Activated gamma-delta T cell (primary cell): ENCODE measurements around the gene UBE2O.

Experiments
- DNase-seq: peaks from one replicate; lab custom pipeline; 2025; lab: John Stamatoyannopoulos, UW

UBE2O gene

DNA sequence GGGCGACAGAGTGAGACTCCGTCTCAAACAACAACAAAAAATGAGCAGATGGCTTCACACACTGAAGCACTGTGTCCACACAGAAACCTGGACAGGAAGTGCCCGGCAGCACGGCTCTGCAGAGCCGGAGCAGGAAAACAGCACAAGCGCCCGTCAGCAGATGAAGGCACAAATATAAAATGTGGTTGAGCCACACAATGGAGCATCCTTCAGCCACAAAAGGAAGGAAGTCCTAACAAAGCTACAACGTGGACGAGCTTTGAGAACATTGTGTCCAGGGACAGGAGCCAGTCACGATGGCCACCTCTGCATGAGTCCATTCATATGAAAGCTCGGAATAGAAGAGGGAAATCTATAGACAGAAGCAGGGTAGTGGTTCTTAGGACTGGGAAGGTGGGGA, 32.6 kb upstream of the UBE2O start:
- no peak for DNase-seq

DNA sequence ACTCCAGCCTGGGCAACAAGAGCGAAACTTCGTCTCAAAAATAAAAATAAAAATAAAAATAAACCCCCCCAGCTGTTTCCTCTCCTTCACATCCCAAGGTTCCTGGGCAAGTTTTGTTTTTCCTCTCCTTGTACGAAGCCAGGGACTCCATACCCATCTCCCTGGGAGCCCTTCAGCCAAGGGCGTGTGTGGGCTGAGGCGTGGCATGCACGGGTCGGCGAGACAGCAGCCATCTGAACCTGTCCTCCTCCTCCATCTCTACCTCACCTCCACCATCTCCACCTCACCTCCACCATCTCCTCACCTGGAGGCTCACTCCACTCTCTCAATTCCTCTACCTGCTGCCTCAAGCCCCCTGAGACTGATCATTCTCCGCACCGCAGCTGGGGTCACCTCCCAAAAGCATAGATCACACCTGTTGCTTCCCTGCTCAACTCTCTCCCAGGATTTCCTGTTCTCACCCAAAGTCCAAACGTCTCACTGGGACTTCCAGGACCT, 31.3 kb upstream of the UBE2O start:
- no peak for DNase-seq

DNA sequence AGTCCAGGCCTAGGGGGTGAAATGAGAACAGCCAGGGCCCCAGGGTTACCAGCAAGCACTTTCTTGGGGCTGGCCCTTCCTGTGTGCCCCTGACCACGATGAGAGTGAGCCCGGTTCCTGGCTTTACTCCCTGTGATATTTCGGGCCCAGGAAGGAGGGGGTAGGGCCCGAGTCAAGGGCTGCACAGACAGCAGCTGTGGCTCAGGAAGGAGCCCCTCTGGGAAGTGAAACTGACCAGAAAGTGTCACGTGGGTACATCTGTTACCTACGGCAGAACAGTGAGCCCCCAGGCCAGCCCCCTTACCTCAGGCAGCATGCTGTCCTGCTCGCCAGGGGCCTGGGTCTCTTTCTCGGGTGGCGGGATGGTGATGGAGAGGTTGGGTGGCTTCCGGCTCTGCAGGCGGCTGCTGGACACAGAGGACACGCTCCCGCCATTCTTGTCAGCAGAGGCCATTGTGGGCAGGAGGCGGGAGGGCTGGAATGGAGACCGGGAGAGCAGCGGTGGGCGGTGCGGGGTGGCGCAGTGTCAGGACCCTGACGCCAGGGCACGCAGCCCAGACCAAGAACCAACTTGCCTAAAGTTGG, 28.2 kb upstream of the UBE2O start:
- DNase-seq: no peak

DNA sequence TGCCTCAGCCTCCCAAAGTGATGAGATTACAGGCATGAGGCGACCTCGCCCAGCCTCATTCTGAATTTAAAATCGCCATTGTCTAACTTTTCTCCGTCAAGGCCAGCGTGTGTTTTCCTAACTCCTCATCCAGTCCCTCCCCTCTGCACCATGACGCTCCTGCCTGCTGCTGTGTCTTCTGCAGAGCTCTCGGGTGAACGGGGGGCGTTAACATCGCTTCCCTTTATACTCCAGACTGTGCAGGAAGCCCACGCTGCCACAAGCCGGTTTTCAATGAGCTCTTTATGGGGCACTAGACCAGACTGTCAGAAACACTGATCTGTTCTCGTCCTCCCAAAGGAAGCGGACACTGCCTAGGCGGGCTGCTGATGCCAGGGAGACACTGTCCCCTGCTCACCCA, 27.7 kb upstream of the UBE2O start:
- DNase-seq: no peak

DNA sequence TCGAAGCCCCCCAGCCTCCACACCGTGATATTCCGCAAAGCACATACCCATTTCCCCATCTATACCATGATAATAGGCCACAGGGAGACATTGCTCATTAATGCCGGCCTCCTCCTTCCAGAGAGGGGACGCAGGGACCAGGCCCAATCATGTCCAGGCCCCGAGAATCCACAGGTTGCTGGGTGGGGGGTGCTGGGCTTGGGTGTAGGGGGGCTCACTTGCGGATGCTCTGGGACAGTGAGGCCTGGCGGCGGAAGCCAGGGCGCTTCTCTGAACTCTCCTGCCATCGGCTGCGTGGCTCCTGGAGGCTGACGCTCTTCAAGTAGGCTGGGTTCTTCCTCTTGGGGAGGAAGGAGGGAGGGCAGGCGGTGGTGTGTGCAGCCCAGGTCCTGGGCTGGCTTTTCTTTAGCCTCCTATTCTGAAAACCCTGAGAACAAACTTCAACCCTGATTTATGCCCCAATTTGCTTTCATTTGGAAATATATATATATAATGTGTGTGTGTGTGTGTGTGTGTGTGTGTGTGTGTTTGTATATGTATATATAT, 26.6 kb upstream of the UBE2O start:
- DNase-seq: no peak

DNA sequence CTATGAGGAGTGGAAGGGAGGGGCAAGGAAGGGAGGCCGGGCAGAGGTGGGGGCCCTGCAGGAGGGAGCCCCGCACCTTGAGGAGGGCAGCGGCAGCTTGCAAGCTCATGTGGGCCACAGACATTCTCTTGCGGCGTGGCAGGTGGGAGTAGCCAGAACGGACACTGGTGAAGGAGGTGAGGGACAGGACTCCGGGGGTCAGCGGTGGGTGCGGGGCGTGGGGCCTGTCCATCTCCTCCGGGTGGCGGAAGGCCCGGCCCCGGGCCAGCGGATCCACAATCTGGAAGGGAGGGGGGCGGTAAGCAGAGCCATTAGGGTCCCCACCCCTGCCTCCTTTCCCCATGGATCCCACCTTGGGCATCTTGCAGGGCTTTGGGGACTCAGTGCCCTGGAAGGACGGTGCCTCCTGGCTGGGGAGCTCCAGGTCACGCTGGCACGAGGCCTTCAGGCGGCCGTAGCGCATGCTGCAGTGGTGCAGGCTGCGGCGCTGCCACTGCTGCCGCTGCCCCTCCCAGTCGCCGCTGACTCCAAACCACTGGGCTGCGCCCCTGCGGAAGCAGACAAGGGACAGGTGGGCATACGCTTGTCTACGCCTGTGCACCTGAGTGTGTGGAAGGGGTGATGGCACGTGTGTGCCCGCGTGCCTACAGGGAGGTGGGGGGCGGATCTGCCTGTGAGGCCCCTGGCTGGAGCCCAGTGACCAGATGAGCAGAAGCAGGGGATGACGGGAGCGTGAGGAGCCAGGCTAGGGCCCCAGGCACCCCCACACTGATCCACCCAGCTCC, 26.0 kb upstream of the UBE2O start:
- DNase-seq: no peak

DNA sequence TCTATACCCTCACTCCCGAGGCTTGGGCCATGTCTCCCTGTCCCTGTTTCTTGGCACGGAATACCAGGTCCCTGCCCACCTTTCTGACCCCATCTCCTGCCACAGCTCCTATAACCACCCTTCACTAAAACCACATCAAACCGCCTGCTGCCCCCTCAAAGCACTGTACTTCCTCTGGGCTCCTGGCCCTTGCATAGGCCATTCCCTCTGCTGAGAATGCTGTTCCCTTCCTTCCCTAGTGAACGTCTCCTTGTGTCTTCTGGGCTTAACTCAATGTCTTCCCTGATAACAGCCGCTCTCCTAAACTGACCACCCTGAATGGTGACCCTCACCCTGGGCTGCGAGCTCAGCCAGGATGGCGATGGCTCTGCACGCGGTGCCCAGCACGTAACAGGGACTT, 25.1 kb upstream of the UBE2O start:
- DNase-seq: no peak

DNA sequence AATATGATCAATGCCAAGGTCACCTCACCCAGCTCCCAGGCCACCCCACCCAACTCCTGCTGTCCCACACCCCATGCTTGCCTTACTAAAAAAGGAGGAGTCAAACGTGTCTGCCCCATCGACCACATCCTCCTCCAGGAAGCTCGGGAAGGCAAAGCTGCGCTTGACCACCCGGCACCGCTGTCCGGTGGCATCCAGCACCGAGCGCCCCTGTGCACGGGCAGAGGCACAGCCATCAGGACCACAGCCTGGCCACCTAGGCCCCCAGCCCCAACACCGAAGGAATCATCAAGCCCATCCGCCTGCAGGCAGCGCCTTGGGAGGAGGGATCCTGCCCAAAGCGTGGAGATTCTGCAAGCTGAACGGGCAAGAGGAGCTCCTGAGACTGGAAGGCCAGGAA, 24.6 kb upstream of the UBE2O start:
- DNase-seq: no peak

DNA sequence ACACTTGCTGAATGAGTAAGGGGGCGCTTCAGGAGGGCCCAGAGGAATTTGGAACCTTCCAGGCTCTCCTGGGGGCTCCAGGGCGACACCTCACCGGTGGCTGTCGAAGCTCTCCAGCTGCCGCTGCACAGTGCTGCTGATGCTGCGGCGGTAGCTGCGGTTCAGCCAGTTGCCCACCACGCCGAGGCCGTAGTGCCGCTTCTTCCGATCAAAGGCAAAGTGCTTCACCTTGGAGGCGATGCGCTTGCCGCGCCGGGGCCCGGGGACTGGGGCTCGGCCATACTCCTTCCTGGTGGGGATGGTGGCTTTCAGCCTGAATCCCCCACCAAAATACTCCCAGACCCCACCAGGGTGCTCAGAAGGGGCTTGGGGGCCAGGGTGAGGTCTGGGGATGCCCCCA, 23.8 kb upstream of the UBE2O start:
- DNase-seq: no peak

DNA sequence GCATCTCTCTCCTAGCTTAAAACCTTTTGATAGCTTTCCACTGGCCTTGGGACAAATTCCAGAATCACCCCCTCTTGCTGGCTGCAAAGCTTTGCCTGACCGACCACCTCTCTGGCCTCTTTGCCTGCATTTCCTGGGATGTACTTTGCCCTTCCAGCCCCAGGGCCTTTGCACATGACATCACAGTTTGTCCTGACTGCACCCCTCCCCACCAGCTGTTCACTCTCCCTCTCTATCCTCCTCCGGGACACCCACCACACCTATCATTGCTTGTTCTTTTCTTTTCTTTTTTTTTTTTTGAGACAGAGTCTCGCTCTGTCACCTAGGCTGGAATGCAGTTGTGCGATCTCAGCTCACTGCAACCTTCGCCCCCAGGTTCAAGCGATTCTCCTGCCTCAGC, 22.4 kb upstream of the UBE2O start:
- DNase-seq: no peak

DNA sequence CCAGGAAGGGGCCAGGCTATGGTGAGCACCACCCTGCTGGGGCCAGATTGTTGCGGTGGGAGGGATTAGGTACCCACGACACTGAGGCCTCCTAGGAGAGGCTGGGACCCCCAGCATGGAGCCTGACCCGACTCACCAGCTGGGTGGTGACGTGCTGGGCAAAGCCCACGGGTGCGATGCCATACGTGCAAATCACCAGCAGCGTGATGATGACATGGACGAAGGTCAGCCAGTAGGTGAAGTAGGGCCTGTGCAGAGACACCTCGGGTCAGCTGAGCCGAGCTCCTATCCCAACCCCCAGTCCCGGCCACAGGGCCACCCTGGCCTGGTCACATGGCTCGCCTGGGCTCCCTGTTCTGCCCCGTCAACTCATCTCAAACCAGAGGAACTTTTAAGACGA, 21.9 kb upstream of the UBE2O start:
- no peak for DNase-seq

DNA sequence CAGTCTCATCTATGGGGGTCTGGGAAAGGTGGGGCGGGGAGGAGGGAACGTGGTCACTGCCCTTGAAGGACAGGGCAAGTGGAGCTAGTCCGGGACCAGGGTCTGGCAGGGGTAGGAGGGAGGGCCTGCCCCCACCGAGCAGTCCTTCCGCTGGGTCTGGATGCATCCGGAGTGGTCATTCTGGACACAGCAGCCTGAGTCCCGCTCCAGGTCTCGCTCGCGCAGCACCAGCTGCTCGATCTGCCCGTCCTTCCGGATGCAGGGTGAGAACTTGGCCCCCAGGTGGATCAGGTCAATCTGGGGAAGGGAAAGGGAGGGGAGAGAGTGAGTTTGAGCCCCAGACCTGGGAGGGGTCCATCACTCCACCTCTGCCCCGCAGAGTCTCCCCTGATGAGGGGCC, 21.3 kb upstream of the UBE2O start:
- DNase-seq: no peak

DNA sequence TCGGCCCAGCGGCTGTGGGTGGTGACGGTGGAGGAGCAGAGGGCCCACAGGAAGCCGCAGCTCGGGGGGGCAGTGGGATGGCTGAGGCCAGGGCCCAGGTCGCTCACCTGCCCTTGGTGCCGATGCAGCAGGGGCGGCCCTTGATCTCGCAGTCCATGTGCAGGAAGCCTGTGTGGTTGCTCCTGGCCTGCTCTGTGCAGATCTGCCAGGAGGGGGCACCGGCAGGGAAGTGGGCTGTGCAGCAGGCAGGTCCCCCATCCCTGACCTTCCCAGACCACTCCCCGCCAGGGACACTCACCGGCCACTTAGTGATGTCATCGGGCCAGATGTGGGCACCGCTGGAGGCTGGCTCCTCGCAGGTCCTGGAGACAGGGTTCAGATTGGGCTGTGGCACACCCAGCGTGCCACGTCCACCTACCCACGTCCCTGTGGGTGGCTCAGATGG, 20.6 kb upstream of the UBE2O start:
- no peak for DNase-seq

DNA sequence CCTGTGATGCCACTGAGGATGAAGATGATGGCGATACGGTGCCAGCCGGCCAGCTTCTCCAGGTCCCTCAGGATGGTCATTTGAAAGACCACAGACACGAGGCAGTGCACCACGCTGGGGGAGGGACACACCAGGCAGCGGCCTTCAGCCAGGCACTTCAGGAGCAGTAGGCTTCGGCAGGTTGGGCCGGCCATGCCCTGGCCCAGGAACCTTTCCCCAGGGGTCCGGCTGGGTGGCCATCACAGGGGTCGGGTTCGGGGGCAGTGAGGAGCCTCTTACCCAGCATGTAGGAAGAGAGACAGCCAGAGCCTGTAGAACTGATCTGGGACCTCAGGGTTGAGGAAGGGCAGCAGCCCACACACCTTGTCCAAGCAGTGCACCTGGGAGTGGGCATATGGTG, 19.8 kb upstream of the UBE2O start:
- no peak for DNase-seq

DNA sequence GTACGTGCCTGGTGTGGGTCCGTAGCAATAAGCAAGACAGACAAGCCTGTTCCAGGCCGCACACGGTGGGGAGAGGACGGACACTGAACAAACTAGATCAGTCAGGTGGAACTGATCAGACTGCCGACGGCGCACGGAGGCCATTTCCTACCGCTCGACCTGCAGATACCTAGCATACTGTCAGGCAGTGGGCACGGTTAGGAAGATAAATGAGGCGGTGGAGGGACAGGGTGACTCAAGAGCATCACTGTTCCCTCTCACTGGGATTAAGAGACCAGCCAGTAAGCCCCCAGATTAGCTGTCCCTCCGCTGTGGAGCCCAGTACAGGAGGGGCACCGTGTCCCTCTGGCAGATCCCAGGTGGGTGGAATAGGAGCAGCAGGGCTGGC, 19.3 kb upstream of the UBE2O start:
- DNase-seq: no peak

DNA sequence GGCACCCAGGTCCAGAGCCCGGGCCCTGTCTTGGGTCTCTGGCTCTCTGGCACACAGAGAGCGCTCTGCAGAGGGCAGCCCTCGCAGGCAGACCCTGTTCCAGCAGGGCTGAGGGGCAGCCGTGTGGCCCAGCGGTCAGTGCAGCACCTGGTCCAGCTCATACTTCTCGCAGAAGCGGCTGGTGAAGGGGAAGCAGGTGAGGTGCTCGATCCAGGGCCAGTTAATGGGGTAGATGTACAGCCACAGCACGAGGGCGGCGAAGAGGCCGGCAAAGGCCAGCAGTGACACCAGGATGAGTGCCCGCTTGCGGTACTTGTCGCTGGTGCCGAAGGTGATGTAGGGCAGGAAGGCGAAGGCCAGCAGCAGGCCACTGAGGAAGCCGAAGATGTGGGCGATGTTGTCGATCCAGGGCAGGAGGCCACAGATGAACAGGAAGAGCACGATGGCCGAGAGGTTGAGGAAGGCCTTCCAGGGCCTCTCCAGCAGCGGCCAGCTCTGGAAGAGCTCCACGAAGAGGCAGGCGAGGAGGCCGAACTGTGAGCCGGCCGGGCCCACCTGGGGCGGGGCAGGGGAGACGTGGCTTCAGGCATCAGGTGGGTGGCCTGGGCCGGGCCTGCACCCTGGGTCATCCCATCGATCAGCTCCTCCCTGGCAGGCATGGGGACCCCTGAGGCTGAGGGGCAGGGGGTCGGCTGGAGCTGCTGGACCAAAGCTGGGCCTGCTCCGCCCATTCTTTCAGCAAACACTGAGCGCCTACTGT, 18.7 kb upstream of the UBE2O start:
- no peak for DNase-seq

DNA sequence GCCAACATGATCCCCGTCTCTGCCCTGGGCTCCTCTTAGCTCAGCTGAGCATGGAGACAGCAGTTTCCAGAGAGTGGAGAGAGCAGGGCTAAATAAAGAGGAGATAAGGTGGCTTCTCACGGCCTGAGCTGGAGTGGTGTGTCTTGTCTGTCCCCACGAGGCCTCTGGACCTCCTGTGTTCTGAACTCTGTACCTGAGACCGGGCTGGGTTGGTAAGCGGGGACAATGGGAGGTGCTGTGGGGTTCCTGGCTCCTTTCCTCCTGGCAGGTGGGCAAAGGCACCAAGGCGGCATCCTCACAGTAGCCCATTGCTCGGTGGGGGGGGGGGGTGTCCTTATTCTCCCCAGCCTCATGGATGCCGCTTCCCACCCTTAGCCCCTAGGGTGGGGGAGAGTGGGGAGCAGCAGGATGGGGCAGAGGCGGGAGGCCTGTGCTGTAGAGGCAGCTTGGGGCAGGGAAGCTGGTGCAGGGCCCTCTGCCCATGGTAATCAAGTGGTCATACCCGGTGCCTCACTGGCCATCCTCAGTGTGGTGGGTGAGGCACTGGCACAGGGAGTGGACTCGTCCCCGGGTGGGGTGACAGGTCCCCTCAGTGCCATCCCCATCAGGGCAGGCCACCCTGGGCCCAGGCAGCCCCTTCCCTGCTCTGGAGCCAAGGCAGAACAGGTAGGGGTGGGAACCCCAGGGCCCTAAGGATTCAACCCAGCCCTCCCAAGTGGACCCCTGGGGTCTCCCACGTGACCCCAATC, 17.2 kb upstream of the UBE2O start:
- DNase-seq: no peak

DNA sequence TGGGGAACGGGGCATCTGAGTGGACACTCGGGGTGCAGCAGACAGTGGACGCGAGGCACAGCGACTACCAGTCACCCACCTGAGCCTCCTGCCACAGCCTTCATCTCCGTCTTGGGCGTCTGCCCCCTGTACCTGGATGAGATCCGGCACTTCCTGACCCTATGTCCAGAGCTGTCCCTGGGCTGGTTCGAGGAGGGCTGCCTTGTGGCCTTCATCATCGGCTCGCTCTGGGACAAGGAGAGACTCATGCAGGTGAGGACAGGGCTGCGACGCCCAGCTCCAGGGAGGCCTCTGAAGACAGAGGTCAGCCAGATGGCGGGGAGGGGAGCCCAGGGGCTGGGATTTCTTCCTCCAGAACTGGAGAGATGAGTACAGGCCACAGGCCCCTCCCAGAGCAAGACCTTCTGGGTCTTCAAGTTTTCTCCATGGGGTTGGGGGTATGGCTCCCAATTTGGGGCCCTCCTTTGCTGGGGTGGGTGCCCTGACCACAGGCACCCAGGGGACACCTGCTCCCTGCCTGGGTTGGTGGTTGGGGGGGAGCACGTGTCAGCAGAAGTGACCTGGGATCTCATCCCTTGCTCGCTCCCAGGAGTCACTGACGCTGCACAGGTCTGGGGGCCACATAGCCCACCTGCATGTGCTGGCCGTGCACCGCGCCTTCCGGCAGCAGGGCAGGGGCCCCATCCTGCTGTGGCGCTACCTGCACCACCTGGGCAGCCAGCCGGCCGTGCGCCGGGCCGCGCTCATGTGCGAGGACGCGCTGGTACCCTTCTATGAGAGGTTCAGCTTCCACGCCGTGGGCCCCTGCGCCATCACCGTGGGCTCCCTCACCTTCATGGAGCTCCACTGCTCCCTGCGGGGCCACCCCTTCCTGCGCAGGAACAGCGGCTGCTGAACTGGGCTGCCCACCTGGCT, 16.4 kb upstream of the UBE2O start:
- no peak for DNase-seq

DNA sequence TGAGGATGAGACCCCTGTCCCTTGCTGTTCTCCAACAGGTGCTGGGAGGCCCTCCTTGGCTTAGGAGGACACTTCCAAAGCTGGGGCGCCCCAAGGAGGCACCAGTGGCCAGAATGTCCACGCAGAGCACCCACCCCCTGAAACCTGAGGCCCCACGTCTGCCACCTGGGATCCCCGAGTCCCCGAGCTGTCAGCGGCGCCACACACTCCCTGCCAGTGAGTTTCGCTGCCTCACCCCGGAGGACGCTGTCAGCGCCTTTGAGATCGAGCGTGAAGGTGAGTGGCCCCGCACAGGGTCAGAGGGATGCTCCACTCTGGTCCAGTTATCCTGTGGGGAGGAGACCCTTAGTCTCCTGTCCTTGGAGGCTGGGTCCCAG, 15.7 kb upstream of the UBE2O start:
- no peak for DNase-seq

DNA sequence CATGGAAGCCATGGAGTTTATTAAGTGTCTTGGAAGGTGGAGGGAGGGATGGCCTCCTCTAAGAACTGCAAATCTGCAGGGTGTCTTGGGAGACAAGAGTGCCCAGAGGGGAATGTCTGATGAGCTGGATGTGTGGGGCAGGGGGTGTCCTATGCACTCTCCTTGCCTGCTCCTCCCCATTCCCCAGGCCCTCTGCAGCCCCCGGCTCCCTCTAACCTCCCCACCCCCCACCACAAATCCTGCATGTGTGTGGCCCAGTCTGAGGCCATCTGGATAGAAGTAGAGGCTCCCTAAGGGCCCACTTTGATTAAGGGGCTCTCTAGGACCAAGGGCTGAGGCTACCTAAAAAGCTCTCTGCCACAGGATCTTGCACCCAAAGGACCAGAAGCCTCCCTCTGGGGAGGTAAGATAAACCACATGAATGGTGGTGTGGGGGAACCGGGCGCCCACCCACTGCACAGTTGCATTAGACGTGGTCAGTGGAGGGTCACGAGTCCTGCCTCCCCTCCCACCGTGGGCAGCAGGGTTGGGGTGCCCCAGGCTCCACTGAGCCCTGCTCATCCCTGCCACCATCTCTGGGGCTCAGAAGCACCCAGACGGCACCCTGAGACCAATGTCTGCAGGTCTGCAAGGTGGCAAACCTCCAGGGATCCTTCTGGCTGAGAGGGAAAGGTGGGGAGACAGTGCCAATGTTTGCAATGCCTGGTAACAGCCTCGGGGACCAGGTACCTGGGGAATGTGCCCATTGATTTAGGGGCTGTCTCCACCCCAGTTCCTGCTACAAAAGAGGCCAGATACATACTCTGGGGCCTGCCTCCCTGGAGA, 15.1 kb upstream of the UBE2O start:
- no peak for DNase-seq
